AG20443 (cell line): ENCODE data around the gene SLIRP.
"Not testable (repeated sequence)": the region's sequence is repeated elsewhere in the genome, so short reads cannot be mapped to it uniquely, and the experiment has no call there.

Experiments
- DNase-seq: peaks from one replicate; pipeline ENCODE4 v3.0.0; 2012; ENCODE audit warnings: low spot score, mixed read lengths

SLIRP gene

GRCh38 chr14:77746064-77746702, 38.3 kb downstream of the SLIRP start:
- DNase-seq: no peak

DNA sequence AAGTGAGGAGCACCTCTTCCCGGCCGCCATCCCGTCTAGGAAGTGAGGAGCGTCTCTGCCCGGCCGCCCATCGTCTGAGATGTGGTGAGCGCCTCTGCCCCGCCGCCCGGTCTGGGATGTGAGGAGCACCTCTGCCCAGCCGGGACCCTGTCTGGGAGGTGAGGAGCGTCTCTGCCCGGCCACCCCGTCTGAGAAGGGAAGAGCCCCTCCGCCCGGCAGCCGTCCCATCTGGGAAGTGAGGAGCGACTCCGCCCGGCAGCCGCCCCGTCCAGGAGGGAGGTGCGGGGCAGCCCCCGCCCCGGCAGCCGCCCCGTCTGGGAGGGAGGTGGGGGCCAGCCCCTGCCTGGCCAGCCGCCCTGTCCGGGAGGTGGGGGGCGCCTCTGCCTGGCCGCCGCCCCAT, 39.5 kb downstream of the SLIRP start:
- DNase-seq: not testable (repeated sequence)

GRCh38 chr14:77752266-77752665, 44.4 kb downstream of the SLIRP start:
- no peak for DNase-seq

- no peak for DNase-seq
These were observed 45.1 kb downstream of the SLIRP start for GRCh38 chr14:77752799-77753516.

- peak; percentile 97 for DNase-seq
These were observed 52.7 kb downstream of the SLIRP start, which contains the start of gene SNW1 for GRCh38 chr14:77760381-77761204. TSS of gene SNW1 (minus strand) at chr14:77761156. CDS start at chr14:77761127, 29 bp downstream.

DNA sequence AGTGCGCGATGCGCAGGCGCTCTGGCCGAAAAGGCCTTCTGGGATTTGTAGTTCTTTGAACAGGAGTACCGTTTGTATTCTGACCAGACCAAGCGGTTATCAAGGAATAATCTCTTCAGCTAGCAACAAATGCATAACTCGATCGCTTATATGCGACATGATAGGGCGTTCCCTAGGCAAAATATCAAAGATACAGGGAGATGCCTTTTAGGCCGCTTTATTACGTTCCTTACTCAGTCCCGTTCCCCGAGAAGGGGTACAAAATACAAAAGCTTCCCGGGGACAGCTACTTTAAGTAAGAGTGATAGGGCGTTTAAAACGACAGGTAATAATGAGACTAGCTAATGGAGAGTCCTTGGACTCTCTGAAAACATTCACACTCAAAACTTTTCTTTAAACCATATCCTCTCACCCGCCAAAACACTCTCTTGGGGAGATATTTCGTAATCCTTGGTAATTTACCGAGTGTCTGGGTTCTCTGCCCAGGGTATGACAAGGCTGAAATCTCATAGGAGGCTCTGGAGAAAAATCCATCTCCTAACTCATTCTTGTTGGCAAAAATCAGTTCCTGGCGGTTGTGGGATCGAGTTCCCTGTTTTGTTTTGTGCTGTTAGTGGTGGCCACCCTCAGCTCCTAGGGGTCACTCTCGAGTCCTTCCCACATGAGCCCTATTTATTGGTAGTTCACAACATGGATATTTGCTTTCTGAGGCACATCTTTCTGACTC, 53.5 kb downstream of the SLIRP start:
- peak; percentile 61 for DNase-seq

DNA sequence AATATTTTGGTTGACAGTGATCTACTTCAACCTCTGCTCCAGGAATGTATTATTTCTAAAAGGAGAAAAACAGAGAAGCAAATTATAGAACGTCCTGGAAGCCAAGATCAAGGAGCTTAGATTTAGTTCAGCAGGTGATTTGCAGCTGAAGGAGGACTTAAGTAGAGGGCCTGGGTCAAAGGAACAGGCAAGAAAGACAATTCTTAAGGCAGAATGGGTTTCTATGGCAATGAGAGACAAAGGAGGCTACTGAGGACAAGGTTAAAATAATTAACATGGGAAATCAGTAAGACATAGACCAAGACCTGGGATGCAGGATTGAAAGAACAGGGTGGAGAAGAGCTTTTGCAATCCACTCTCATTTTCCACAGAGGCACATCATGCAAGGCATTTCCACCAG, 55.4 kb downstream of the SLIRP start:
- DNase-seq: no peak

DNA sequence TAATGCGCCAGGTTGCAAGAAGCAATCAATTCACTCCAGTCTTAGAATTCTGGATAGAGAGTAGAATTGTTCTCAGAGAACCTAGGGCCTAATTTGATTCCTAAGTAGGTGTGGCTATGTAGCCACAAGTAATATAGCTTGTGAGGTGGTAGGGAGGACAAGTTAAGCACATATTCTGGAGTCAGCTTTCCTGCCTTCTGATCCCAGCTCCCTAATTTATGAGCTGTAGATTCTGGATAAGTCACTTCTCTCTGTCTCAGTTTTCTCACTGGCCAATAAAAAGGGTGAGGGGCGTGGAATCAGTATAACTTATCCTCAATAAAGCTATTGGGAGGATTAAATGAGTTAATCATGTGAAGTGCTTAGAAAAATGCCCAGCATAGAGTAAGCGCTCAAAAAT, 56.1 kb downstream of the SLIRP start:
- no peak for DNase-seq
